T-helper 2 cell (primary cell): ENCODE data around the gene LRRC8B.
"Not testable (repeated sequence)": the region's sequence is repeated elsewhere in the genome, so short reads cannot be mapped to it uniquely, and the experiment has no call there.

Experiments
- DNase-seq, 5 experiments: peaks; one replicate each; pipeline versions ENCODE4 v3.0.0 to v3.0.0-alpha.2; 2012 to 2022

The LRRC8B gene

DNA sequence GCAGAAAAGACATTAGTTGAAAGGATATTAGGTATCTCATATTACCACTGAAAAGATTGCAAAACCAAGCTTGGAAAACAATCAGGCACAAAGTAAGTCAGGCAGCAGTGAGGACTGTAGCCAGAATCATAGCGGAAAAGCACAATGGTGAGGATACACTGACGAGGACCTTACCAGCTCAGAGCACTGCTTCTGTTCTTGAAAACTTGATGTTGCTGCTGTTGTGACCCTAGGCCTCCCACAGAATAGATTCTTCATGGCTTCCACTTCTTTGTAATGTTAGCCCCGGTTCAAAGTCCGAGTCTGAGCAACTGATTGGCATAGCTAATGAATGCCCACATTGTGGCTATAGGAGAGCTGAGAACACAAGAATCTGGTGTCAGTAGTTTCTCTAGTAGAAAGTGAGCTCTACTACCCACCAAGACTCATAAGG, 63.1 kb downstream of the LRRC8B start:
- DNase-seq = no peak

DNA sequence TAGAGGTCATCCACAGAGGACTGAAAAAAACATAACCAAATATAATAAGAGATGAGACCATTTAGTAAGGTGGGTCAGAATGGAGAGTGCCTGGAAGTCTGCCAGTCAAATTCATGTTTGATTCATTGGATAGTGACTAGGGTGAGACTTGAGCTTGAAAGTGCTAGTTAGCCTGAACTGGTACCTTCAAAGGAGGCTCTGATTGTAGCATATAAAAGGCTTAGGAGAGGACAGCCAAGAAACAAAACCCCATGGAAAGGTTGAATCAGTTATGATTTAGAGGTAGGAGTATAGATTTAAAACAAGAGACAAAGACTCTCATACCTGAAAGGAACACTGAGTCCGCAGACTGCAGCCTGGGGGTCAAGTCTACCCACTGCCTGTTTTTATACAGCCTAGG, 63.9 kb downstream of the LRRC8B start:
- no peak for DNase-seq

GRCh38 chr1:89589515-89589914, 64.9 kb downstream of the LRRC8B start:
- DNase-seq = peak in 1 of 5 experiments; percentile 32

DNA sequence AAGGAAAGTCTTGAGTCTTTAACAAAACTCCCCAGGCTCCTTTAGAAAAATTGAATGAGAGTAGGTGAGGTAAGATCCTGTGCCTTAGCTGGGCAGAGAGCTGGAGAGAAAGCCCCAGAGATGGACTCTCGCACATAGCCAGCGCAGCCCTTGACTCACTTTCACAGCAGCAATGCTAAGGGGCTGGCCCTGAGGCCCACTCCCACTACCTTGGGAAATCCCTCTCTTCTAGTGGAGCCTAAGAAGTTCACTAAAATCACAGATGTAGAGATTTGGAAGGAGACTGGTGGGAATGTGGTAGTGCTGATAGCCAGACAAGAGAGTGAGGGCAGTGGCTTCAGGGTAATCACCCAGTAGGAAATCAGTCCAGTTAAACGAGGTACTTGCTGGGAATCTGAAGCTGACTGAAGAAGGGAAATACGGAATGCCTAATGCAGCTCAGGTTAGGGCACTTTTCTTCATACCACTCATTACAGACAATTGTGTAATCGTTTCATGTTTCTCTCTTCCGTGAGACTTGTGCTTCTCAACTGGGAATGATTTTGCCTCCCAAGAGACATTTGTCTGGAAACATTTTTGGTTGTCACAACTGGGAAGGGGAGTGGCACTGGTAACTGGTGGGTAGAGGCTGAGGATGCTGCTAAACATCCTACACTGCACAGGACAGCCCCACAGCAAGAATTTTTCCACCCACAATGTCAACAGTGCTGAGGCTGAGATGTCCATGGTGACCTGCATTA, 65.9 kb downstream of the LRRC8B start:
- DNase-seq = no peak

GRCh38 chr1:89592861-89593302, 68.3 kb downstream of the LRRC8B start:
- not testable (repeated sequence) for DNase-seq

DNA sequence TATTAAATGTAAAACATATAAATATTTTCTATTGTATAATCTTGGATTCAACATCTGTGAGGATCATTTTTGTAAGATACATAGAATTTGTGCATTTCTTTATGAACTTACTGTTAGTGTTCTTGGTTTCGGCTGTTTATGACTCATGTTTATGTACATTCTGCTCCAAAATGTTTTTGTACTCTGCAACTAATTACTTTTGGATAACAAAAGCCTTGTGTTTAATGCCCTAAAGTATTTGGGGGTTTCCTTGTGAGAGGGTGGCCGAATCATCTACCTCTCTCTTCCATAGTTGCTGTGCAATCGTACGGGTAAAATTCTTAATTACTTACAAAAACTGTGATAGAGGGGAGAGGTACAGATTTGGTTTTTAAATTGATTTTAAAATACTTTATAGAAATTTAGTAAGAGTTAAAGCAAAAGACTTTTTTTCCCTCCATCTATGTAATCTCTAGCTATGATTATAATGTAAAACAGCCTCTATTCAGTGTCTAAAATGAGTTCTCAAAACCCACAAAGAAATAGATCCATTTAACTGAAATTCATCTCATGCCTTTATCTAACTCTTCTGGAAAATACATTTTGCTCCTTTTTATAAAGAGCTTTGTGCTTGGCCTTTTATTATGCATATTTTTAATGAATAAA, 69.6 kb downstream of the LRRC8B start:
- DNase-seq = no peak

GRCh38 chr1:89596698-89597097, 72.1 kb downstream of the LRRC8B start:
- no peak for DNase-seq

DNA sequence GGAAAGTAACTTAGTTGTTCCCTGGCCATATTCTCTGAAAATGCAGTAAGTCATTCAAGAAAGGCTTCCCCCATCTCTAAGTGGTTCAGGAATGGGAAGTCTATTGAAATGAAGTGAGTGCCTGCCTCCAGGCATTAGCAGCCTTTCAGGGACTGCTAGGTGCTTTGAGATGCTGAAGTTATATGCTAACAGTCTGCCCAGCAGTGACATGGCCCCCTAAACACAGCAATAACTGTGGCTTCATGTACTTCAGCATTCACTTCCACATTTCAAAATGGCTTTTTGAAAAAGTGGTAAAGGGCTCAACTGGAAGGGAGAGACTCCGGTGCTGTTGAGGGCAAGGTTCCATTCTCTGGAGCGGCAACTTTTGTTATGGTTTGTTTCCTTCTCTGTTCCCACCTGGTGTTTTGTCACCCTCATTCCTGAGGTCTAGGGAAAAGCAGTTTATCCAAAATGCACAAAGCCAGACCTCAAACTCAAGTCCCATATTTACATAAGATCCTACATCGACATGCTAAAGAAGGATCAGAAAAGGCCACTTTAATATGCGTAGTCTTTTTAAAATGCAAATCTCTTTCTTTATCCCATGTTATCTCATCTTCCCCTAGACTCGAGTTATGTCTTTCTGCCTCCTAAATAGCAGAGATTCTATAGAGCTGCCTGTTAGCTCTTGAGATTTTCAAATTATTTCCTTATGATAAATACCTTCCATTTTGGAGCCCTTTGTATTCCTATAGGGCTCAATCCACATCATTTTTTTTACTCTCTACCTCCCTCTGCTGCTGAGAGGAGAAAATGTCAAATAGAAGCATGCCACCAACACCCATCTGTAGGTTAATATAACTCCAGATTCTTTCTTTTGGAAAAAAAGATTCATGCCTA, 74.1 kb downstream of the LRRC8B start:
- DNase-seq = peak in 1 of 5 experiments; percentile 16

- no peak for DNase-seq
These were observed 74.7 kb downstream of the LRRC8B start for GRCh38 chr1:89599332-89599630.

DNA sequence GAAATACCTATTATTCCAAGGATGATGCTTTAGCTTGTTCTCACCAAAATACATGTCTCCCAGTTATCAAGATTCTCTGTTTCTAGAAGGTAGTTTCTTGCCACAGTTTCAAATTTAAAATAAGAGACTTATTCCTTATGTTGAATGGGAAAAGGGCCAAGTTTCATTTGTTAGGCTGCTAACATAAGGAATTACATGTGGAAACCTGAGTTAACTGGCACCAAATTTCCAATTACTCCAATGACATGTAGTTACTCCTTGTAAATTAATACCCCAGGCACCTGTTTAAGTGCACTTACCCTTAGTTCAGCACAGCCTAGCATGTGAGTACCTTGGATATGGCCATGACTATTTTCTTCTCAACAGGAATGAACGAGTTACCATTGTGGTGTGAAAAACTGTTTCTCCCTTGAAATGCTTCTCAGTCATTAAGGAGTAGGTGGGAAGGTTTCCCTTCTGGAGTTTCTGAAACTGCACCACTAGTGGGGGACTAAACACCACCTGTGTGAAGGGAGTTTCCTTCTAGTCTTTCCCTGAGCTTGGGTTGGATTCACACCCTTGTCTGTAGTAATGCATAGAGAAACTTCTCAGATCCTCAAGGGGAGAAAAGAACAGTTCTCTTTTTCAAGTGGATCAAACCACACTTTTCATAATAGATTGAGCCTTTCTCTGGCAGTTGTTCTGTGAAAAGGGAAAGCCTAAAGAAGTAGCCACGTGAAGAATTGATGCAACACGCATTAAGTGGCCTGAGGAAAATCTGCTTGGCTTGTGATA, 76.0 kb downstream of the LRRC8B start:
- DNase-seq = no peak

GRCh38 chr1:89602871-89603404, 78.3 kb downstream of the LRRC8B start:
- DNase-seq = no peak

DNA sequence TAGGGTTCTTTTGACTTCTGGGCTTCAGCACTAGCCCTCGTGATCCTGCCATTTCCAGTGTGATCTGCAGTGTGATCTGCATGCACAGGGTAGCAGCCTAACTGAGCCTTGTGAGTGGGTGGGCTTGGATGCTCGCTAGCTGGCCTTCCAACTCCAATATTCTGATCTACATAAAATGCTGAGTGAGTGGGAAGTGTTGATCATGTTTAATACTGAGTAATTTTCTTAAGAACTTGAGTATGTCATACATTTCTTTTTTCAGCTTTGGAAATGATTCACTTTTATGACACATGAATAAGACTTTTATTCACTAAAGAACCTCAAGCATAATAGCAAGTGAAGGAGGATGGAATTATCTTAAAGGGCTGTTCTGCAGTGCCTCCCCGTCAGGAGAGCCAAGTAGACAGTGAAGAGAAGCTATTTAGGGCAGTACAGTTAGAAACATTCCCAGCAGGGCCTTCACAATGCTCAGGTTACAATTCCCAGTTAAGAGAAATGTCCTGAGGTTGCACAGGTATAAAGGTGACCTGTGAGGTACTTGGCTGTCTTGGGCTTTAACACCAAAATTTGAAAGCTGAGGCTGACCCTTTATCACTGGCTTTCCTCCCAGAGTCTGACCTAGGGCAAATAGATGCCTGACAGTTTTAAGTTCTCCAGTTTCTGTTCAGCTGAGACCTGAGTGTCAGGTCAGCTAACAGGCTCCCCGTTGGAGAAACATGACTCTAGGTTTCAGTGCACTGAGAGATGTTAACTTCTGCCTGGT, 79.2 kb downstream of the LRRC8B start:
- DNase-seq = peak in 2 of 5 experiments; percentile 29 to 68

GRCh38 chr1:89604414-89604735, 79.7 kb downstream of the LRRC8B start:
- DNase-seq = peak in 1 of 5 experiments; percentile 53

DNA sequence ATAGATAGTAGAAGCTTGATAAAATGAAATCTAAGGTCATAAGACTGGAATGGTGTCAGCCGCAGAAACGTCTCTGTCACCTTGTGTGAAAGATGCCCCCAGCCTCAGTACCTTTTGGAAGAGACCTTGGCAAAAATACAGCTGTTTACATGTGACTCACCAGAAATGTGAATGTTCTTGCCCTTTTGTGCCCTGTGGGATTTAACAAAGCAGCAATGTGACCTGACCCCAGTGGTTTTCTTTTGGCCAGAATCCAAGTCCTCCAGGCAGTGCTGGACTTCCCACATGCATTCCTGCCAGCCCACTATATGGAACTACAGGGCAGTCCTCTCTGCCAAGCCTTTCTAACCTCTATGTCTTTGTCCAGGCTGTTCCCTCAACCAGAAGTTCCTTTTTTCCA, 81.1 kb downstream of the LRRC8B start:
- no peak for DNase-seq

- DNase-seq = peak in 1 of 5 experiments; percentile 80
These were observed 81.8 kb downstream of the LRRC8B start for GRCh38 chr1:89606227-89606980.

GRCh38 chr1:89607156-89607555, 82.5 kb downstream of the LRRC8B start:
- peak in 4 of 5 experiments; percentile 18 to 93 (median 42) for DNase-seq

GRCh38 chr1:89607586-89608318, 83.1 kb downstream of the LRRC8B start:
- no peak for DNase-seq

- DNase-seq = peak in 4 of 5 experiments; percentile 54 to 95 (median 71)
These were observed 83.8 kb downstream of the LRRC8B start for GRCh38 chr1:89608319-89608983.

DNA sequence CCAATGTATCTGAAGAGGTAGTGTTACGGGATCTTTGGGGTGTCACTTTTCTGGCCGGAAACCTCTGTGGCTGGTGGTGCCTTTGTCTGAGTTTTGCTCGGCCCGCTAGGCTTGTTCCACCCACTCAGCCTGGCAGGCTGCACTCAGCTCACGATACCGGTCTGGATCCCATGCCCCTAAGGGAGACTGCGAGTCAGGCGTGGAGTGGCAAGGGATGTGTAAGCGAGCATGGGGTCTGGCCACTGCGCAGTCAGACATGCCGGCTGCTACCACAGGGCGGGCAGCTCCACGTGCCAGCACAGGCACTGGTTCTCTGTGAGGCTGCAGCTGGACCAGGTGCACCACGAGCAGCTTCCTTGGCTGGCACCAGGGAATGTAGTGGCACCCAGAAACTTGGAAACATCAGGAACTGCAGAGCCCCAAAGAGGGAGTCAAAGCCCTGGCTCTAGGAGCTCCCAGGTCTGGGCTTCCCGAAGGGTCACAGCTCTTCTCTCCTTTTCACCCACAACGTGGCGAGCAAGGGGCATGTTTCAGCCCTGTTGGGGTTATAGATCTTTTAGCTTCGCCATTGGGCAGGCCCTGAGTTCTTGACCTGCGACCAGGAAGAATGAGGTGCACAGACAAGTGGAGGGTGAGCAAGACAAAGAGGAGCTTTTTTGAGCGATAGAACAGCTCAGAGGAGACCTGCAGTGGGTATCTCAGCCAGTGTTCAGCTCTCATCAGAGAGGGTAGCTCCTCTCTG, 84.5 kb downstream of the LRRC8B start:
- DNase-seq = peak in 4 of 5 experiments; percentile 28 to 89 (median 64)
